NCI-H748 treated with DMSO at 0.1 percent for 48 hours (cell line): ENCODE data around the gene ARHGAP1.
"Not testable (repeated sequence)": the region's sequence is repeated elsewhere in the genome, so short reads cannot be mapped to it uniquely, and the experiment has no call there.

ENCODE experiments used
- DNase-seq: peaks from one replicate; lab custom pipeline; 2025; lab: John Stamatoyannopoulos, UW

ARHGAP1 gene

GRCh38 chr11:46673713-46674462 lies 26.5 kb downstream of the ARHGAP1 start:
- DNase-seq, result no peak

GRCh38 chr11:46672381-46672839 lies 28.0 kb downstream of the ARHGAP1 start:
- no peak for DNase-seq

DNA sequence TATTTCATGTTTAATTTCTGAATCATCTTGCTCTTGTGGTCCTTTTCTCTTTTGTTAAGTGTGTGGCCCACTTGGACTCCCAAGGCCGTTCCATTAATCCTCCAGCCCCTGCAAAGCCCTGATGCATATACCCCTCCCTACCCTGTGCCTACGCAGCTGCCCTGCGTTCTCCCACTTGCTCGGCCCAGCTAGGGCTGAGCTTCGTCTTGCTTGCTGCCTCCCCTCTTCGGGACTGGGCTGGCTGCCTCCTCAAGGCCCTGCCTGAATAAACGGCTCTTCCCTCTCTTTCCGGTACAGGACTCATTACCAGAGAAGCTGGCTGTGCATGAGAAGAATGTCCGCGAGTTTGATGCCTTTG lies 28.5 kb downstream of the ARHGAP1 start:
- no peak for DNase-seq

DNA sequence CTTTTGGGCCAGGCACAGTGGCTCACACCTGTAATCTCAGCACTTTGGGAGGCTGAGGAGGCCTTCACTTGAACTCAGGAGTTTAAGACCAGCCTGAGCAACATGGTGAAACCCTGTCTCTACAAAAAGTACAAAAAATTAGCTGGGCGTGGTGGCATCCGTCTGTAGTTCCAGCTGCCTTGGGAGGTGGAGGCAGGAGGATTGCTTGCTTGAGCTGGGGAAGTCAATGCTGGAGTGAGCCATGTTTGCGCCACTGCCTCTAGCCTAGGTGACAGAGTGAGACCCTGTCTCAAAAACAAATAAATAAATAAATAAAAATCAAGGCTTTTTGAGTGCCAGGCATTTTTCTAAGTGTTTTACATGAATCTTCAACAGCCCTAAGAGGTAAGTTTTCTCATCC lies 29.9 kb downstream of the ARHGAP1 start:
- not testable (repeated sequence) for DNase-seq

- no peak for DNase-seq
Measured at GRCh38 chr11:46669711-46670139, 30.7 kb downstream of the ARHGAP1 start.

DNA sequence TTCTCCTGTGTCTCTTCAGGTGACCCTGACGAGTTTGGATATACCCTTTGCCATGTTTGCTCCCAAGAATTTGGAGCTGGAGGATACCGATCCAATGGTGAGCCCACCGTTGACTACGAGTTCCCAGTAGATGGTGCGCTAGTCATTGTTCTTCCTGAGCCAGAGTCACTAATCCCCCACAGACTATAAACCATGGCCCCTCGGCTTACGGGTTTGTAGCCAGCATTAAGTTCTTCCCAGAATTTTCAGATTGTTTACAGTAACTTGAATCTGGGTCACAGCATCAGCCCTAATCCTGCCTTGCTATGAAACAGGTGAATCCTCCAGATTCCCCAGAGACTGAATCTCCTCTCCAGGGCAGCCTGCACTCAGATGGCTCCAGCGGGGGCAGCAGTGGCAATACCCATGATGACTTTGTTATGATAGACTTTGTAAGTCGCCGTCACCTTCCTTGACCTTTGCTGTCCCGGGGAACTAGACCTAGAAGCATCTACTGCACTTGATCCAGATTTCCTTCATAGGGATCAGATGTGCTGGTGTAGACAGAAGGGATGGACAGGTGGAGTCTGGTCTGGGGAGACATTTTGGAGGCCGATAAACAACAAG lies 31.8 kb downstream of the ARHGAP1 start:
- DNase-seq, result no peak

DNA sequence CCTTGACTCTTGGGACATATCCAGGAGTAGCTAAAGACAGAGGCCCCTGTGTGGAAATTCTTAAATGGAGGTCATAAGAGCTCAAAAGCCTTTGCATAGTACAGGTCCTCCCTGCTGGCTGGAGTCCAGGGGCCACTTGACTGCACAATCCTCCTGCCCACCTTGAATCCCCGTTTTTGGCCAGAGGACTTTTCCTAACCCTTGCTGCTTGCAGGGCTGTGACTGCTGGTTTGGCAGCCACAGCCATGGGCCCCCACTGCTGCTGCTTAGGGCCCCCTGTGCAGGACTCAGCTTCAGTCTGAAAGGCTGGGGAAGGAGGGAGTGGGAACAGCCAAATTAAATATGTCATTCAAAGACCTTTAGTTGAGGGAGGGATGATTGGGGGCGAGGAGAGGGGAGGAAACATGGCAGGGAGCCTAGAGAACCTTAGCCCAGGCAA lies 33.4 kb downstream of the ARHGAP1 start:
- DNase-seq, result no peak

GRCh38 chr11:46666516-46666915 lies 33.9 kb downstream of the ARHGAP1 start:
- no peak for DNase-seq

DNA sequence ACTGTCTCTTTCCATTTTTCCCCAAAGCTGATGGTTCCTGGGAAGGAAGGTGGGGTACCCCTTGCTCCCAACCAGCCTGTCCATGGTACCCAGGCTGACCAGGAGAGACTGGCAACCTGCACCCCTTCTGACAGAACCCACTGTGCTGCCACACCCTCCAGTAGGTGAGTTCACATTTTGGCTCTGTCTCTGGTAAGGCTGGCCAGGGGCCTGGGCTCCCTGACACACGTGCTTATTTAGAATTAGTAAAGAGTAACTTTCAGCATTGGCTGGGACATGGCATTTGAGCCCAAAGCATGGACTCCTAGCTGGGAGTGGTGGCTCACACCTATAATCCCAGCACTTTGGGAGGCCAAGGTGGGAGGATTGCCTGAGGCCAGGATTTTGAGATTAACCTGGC lies 35.1 kb downstream of the ARHGAP1 start:
- DNase-seq, result no peak

GRCh38 chr11:46664612-46665011 lies 35.8 kb downstream of the ARHGAP1 start:
- no peak for DNase-seq

- DNase-seq, result no peak
Measured at GRCh38 chr11:46663277-46663940, 37.0 kb downstream of the ARHGAP1 start.

DNA sequence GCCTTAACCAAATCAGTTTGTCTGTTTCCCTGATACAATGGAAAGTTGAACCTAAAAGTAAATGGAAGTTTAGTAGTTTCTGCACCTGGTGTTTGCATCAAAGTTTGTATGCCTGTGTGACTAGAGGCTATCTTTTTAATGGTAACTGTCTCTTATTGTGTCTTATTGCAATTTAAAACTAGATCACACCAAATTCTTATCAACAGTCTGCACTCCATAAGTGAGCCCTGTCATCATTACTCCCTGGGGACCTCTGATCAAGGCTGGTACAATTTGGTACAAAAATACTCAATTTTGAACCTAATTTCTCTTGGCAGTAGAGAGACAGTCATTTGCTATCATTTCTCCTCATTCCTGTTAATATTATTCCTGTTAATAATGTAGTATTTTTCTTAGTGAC lies 38.1 kb downstream of the ARHGAP1 start:
- DNase-seq, result no peak

DNA sequence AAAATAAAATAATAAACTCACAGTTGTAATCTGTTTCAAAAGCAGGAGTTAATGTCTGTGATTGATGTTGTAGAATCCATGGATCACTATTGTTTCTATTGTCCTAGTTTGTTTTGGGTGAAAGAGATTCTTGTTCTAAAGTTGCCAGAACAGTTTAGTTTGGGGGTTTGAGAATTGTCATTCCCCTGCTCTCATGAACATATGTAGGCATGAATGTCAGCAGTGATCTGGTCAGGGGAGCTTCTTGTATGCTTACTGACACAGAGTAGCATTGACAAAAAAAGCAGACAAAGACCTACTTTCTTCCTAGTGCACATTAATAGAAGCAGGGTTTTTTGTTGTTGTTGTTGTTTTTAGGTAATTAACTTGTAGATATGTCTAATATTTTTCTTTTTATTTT lies 38.6 kb downstream of the ARHGAP1 start:
- no peak for DNase-seq

DNA sequence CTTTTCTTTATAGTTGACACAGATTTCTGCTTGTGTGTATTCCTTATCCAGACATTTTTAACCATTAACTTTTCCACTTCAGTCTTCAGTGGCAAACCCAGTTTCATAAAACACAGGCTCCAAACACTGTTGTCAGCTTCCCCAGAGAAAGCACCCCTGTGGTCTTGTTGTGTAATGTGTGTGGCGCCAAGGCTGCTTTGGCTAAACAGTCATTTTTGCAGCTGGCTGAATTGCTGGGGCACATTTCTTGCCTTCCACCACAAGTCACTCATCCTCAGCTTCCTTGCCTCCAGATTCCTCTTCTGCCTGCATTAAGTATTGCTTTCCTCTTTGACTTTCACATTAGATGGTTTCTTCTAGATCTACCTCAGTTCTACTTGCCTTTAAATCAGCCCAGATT lies 40.5 kb downstream of the ARHGAP1 start:
- no peak for DNase-seq

- DNase-seq, result no peak
Measured at GRCh38 chr11:46658259-46658658, 42.2 kb downstream of the ARHGAP1 start.

DNA sequence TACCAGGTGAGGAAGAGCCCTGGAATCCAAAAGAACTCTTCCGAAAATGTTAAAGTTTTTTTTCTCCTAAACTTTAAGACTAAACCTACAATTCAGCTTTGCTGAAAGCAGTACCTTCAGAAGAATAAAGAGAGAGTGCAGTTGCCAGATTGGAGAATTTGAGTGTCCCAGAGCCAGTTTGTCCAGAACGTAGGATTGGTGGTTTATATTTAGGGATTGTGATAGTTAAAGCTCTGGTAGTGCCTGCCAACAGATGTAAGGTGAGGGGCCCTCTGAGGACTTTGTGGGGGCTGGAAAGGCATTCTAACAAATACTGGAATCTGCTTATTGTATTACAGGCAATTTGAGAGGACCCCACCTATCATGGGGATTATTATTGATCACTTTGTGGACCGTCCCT lies 43.2 kb downstream of the ARHGAP1 start:
- no peak for DNase-seq

DNA sequence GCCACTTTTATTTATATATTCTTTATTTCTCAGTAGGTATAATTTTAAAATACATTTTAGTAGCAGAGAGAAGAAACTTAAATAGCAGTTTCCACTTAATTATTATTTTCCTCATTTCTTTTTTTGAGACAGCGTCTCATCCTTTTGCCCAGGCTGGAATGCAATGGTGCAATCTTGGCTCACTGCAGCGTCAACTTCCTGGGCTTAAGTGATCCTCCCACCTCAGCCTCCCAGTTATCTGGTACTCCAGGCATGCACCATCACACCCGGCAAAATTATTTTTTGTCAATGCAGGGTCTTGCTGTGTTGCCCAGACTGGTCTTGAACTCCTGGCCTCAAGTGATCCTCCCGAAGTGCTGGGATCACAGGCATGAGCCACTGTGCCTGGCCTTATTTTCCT lies 44.8 kb downstream of the ARHGAP1 start:
- DNase-seq, result no peak

GRCh38 chr11:46649180-46649738 lies 51.2 kb downstream of the ARHGAP1 start:
- no peak for DNase-seq

DNA sequence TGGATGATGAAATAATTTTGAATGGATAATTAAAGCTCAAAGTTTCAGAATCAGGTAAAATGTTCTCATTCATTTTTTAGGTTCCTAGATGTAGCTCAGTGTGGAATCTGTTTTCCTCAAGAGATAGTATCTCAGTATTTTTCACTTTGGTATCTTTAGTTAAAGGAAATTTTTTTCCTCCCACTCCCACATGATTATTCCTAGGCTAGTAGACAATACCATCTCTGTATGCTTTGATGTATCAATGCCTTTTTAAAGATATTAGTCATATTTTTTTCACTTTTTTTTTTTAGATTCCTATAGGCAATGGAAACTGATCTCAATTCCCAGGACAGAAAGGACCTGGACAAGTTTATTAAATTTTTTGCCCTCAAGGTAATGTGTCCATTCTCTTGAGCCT lies 56.4 kb downstream of the ARHGAP1 start:
- no peak for DNase-seq

- DNase-seq, result no peak
Measured at GRCh38 chr11:46643531-46643930, 56.9 kb downstream of the ARHGAP1 start.

DNA sequence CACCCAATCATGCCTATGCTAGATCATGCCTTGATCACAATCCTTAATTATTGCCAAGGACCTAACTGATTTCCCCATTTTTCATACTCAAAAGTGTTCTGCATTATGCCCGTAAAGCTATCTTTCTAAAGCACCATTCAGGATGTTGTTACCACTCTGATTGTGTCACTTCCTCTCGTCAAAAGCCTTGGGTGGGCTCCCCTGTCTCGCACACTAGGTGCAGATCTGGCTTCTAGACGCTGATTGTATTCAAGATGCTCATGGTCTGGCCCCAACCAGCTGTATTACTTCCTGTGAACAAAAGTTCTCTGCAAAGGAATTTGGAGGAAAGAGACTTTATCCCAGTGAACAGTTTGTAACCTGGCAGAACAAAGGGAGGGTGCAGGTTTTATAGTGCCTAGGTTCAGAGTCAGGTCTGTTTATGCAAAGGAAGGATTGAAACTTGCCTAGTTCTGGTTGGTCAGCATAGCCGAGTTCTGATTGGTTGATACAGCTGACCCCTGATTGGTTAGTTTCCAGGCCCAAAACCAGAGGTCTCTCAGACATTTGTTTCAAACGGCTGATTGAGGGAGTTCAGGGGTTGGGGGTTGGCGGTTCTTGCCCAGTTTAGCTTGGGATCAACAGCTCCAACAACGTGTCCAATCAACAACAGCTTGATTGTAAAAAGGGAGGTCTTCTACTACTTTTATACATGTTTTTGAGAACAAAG lies 57.6 kb downstream of the ARHGAP1 start:
- no peak for DNase-seq

- DNase-seq, result no peak
Measured at GRCh38 chr11:46641639-46642038, 58.8 kb downstream of the ARHGAP1 start.
